GM23248 (cell line): Measurements from ENCODE around the gene ZC3H4.

Experiments used
- EZH2 ChIP-seq: fragments of 200-600 bp; sonication (generic); IDR thresholded peaks from 2 replicates; pipeline ENCODE4 v1.6.1; 2018; ENCODE audit warnings: antibody characterized with exemption, mild to moderate bottlenecking; ENCODE audit not compliant: insufficient read depth, poor library complexity, severe bottlenecking
- EZH2phosphoT487 ChIP-seq: fragments of 200-600 bp; sonication (generic); IDR thresholded peaks from 2 replicates; pipeline ENCODE4 v1.6.1; 2018; ENCODE audit warnings: antibody characterized with exemption, moderate library complexity, mild to moderate bottlenecking, low read depth; ENCODE audit not compliant: insufficient read depth

- TF ChIP-seq EZH2: no peak
- TF ChIP-seq EZH2phosphoT487: no peak
Measured at GRCh38 chr19:47152205-47152604, 38.6 kb upstream of the ZC3H4 start.
